ENCODE results near the gene IGFL2. TPM values are rescaled to one million over a fixed set of nuclear protein-coding genes. Genes with fewer than 3 reads are reported as not detected.

The IGFL2 gene
- total RNA-seq, 1 experiment from 2014 or later: not detected

- intact Hi-C loops (cut with micrococcal nuclease; ENCODE audit: unreplicated experiment): no loop called here
- no peak for DNase-seq
- H3K4me3 Mint-ChIP-seq (ENCODE audit: low read depth, unreplicated experiment): no peak overlapping the region
- CTCF ChIA-PET: no interaction called here
- no peaks in the 10 kb centered on the region for H3K36me3 Mint-ChIP-seq (ENCODE audit: insufficient read depth, unreplicated experiment)
- H3K9me3 Mint-ChIP-seq (ENCODE audit: low read depth, unreplicated experiment): no peaks in the 10 kb centered on the region
- H3K27me3 Mint-ChIP-seq (ENCODE audit: unreplicated experiment): peaks cover 21% of the 10 kb centered on the region
- TF ChIP-seq CTCF (IDR thresholded peaks at IDR 0.05; ENCODE audit: unreplicated experiment): no peak
- no peak overlapping the region for H3K27ac Mint-ChIP-seq (ENCODE audit: unreplicated experiment)
- H3K4me1 Mint-ChIP-seq (ENCODE audit: low read depth, unreplicated experiment): no peaks in the 10 kb centered on the region
- BruUV-seq (replicated peaks): no TSS peak
Measured at GRCh38 chr19:46125447-46125846, 22.6 kb upstream of the IGFL2 start.

GRCh38 chr19:46126086-46126580 lies 21.9 kb upstream of the IGFL2 start:
- H3K27me3 Mint-ChIP-seq (ENCODE audit: unreplicated experiment): peaks cover 14% of the 10 kb centered on the region

GRCh38 chr19:46131485-46132143 lies 16.4 kb upstream of the IGFL2 start:
- Mint-ChIP-seq H3K27ac (ENCODE audit: unreplicated experiment) (no peak overlapping the region), H3K9me3 (ENCODE audit: low read depth, unreplicated experiment) (no peaks in the 10 kb centered on the region)
- intact Hi-C loops (cut with micrococcal nuclease; ENCODE audit: unreplicated experiment): no loop called here

More at GRCh38 chr19:46126086-46126580, 21.9 kb upstream of the IGFL2 start:
- CTCF ChIA-PET: interaction anchor here (0.6 kb wide), 1 partner anchor 169 kb away, joined by 4 read pairs; no protein-coding TSS in a partner anchor
- no peaks in the 10 kb centered on the region for H3K4me1 Mint-ChIP-seq (ENCODE audit: low read depth, unreplicated experiment)
- no peak for DNase-seq
- BruUV-seq (replicated peaks): no TSS peak
- H3K27ac Mint-ChIP-seq (ENCODE audit: unreplicated experiment): no peak overlapping the region
- no peaks in the 10 kb centered on the region for H3K36me3 Mint-ChIP-seq (ENCODE audit: insufficient read depth, unreplicated experiment)
- TF ChIP-seq CTCF (IDR thresholded peaks at IDR 0.05; ENCODE audit: unreplicated experiment): no peak
- no peaks in the 10 kb centered on the region for H3K9me3 Mint-ChIP-seq (ENCODE audit: low read depth, unreplicated experiment)
- H3K4me3 Mint-ChIP-seq (ENCODE audit: low read depth, unreplicated experiment): no peak overlapping the region
- intact Hi-C loops (cut with micrococcal nuclease; ENCODE audit: unreplicated experiment): no loop called here

GRCh38 chr19:46132508-46133100 lies 15.4 kb upstream of the IGFL2 start:
- BruUV-seq (replicated peaks): no TSS peak
- CTCF ChIA-PET: no interaction called here
- peaks cover 16% of the 10 kb centered on the region for H3K4me1 Mint-ChIP-seq (ENCODE audit: low read depth, unreplicated experiment)

More at GRCh38 chr19:46131485-46132143, 16.4 kb upstream of the IGFL2 start:
- Mint-ChIP-seq H3K4me3 (ENCODE audit: low read depth, unreplicated experiment) (no peak overlapping the region), H3K27me3 (ENCODE audit: unreplicated experiment) (peaks cover 39% of the 10 kb centered on the region), H3K4me1 (ENCODE audit: low read depth, unreplicated experiment) (peaks cover 16% of the 10 kb centered on the region), H3K36me3 (ENCODE audit: insufficient read depth, unreplicated experiment) (no peaks in the 10 kb centered on the region)
- DNase-seq: no peak
- BruUV-seq (replicated peaks): no TSS peak
- no peak for TF ChIP-seq CTCF (IDR thresholded peaks at IDR 0.05; ENCODE audit: unreplicated experiment)
- CTCF ChIA-PET: interaction anchor here (0.5 kb wide), 1 partner anchor 344 kb away, joined by 5 read pairs; no protein-coding TSS in a partner anchor

More at GRCh38 chr19:46132508-46133100, 15.4 kb upstream of the IGFL2 start:
- Mint-ChIP-seq H3K27me3 (ENCODE audit: unreplicated experiment) (peaks cover 49% of the 10 kb centered on the region), H3K4me3 (ENCODE audit: low read depth, unreplicated experiment) (no peak overlapping the region), H3K9me3 (ENCODE audit: low read depth, unreplicated experiment) (no peaks in the 10 kb centered on the region), H3K27ac (ENCODE audit: unreplicated experiment) (no peak overlapping the region), H3K36me3 (ENCODE audit: insufficient read depth, unreplicated experiment) (no peaks in the 10 kb centered on the region)
- TF ChIP-seq CTCF (IDR thresholded peaks at IDR 0.05; ENCODE audit: unreplicated experiment): no peak
- intact Hi-C loops (cut with micrococcal nuclease; ENCODE audit: unreplicated experiment): no loop called here
- DNase-seq: no peak
